Measurements from ENCODE around the gene RFX3.

Gene RFX3

GRCh38 chr9:3513265-3513818 lies 12.5 kb downstream of the RFX3 start:
- DNase-seq (ENCODE audit: low spot score), result no peak

GRCh38 chr9:3511551-3511950 lies 14.2 kb downstream of the RFX3 start:
- DNase-seq (ENCODE audit: low spot score), result no peak

GRCh38 chr9:3510796-3511195 lies 15.0 kb downstream of the RFX3 start:
- DNase-seq (ENCODE audit: low spot score), result no peak

- no peak for DNase-seq (ENCODE audit: low spot score)
Observed at GRCh38 chr9:3509926-3510325, 15.9 kb downstream of the RFX3 start.

GRCh38 chr9:3508521-3509291 lies 17.1 kb downstream of the RFX3 start:
- DNase-seq (ENCODE audit: low spot score), result no peak

- DNase-seq (ENCODE audit: low spot score), result no peak
Observed at GRCh38 chr9:3508078-3508431, 17.7 kb downstream of the RFX3 start.

- no peak for DNase-seq (ENCODE audit: low spot score)
Observed at GRCh38 chr9:3507395-3508077, 18.3 kb downstream of the RFX3 start.

- DNase-seq (ENCODE audit: low spot score), result no peak
Observed at GRCh38 chr9:3506164-3506563, 19.6 kb downstream of the RFX3 start.

- no peak for DNase-seq (ENCODE audit: low spot score)
Observed at GRCh38 chr9:3502560-3503398, 23.0 kb downstream of the RFX3 start.

GRCh38 chr9:3500044-3500443 lies 25.8 kb downstream of the RFX3 start:
- DNase-seq (ENCODE audit: low spot score), result no peak

- DNase-seq (ENCODE audit: low spot score), result no peak
Observed at GRCh38 chr9:3498691-3499090, 27.1 kb downstream of the RFX3 start.

- no peak for DNase-seq (ENCODE audit: low spot score)
Observed at GRCh38 chr9:3497857-3498256, 27.9 kb downstream of the RFX3 start.

- DNase-seq (ENCODE audit: low spot score), result peak; percentile 25
Observed at GRCh38 chr9:3497401-3497800, 28.4 kb downstream of the RFX3 start.

GRCh38 chr9:3495855-3496254 lies 29.9 kb downstream of the RFX3 start:
- DNase-seq (ENCODE audit: low spot score), result no peak

GRCh38 chr9:3492214-3492613 lies 33.6 kb downstream of the RFX3 start:
- no peak for DNase-seq (ENCODE audit: low spot score)

- no peak for DNase-seq (ENCODE audit: low spot score)
Observed at GRCh38 chr9:3491450-3491849, 34.4 kb downstream of the RFX3 start.

- no peak for DNase-seq (ENCODE audit: low spot score)
Observed at GRCh38 chr9:3490957-3491356, 34.8 kb downstream of the RFX3 start.

GRCh38 chr9:3482578-3482977 lies 43.2 kb downstream of the RFX3 start:
- DNase-seq (ENCODE audit: low spot score), result no peak

GRCh38 chr9:3480353-3480655 lies 45.5 kb downstream of the RFX3 start:
- DNase-seq (ENCODE audit: low spot score), result no peak

GRCh38 chr9:3479514-3480352 lies 46.1 kb downstream of the RFX3 start:
- no peak for DNase-seq (ENCODE audit: low spot score)

GRCh38 chr9:3478549-3478953 lies 47.2 kb downstream of the RFX3 start:
- no peak for DNase-seq (ENCODE audit: low spot score)
